Esophagus muscularis mucosa (tissue), 3 donors: ENCODE results near the gene ATCAY.

Source experiments
- CTCF ChIP-seq, 3 experiments: fragments of 200-600 bp in 2 of 3; fragments of 450-650 bp in 1 of 3; sonication (generic) in 2 of 3; IDR thresholded peaks; one replicate each; pipeline ENCODE4 v1.5.1; 2017 to 2019; ENCODE audit warnings: antibody characterized with exemption in 3 of 3, mild to moderate bottlenecking in 2 of 3, moderate library complexity in 1 of 3
- POLR2A ChIP-seq: fragments of 450-650 bp; IDR thresholded peaks from one replicate; pipeline ENCODE4 v1.6.1; 2017; ENCODE audit warnings: antibody characterized with exemption, moderate library complexity, mild to moderate bottlenecking, low read depth
- POLR2AphosphoS5 ChIP-seq, 2 donors: sonication (generic); formaldehyde crosslinking; IDR thresholded peaks; one replicate each; pipeline ENCODE4 v1.6.1; 2017; ENCODE audit warnings: antibody characterized with exemption in 2 of 2

DNA sequence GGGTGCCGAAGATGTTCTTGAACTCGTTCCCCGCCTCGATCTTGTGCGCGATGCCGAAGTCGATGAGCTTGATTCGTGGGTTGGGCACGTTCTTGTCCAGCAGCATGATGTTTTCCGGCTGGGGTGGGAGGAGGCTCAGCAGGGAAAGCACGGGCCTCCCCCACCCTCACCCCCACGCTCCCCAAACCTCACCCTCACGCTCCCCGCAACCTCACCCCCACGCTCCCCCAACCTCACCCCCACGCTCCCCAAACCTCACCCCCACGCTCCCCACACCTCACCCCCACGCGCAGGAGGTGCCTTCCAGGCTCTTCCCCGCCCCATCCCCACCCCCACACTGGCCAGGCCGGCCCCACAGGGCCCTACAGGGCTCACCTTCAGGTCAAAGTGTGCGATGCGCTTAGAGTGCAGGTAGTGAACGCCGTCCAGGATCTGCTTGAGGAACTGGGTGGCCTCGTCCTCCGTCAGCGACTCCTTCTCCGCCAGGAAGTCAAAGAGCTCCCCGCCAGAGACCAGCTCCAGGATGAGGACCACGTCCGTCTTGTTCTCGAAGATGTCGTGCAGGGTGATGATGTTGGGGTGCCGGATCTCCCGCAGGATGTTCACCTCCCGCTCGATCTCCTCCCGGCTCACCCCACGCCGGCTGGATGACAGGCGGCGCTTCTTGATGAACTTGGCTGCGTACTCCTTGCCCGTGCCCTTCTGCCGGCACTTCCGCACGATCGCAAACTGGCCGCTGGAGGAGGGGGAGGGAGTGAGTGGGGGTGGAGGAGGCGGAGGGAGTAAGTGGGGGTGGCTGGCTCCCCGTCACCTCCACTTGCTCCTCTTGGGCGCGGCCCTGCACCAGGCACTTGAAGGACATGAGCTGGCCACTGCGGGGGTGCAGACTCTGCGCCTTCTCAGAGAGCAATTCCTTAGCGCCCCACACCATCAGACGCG lies 84.0 kb downstream of the ATCAY start:
- TF ChIP-seq CTCF (IDR thresholded peaks at IDR 0.05) (no peak), POLR2A (no peak), POLR2AphosphoS5 (IDR thresholded peaks at IDR 0.05) (peak in 1 of 2 donors; percentile 6)
